Brain microvascular endothelial cell (primary cell): Measurements from ENCODE around the gene SACM1L.

ENCODE experiments used
- DNase-seq: peaks from one replicate; pipeline ENCODE4 v3.0.0-alpha.2; 2020
- H3K27ac ChIP-seq: fragments of 250-450 bp; sonication (Bioruptor Pico); 2 replicates; pipeline ENCODE4 v1.5.1; 2020; ENCODE audit warnings: mild to moderate bottlenecking, moderate library complexity
- H3K27me3 ChIP-seq: fragments of 250-450 bp; sonication (Bioruptor Pico); replicated peaks from 2 replicates; pipeline ENCODE4 v1.5.1; 2020; ENCODE audit warnings: mild to moderate bottlenecking
- H3K36me3 ChIP-seq: fragments of 250-450 bp; sonication (Bioruptor Pico); replicated peaks from 2 replicates; pipeline ENCODE4 v1.5.1; 2020; ENCODE audit warnings: mild to moderate bottlenecking
- H3K4me3 ChIP-seq: 2 replicates; pipeline ENCODE4 v1.5.1; 2011; ENCODE audit warnings: low read depth, mild to moderate bottlenecking, control low read depth, low read length, moderate library complexity
- in situ Hi-C: cut with HindIII; loops from 2 replicates; pipeline ENCODE4 v1.10.0; 2017; ENCODE audit warnings: low sequenced_read_pairs, low pct_ligation_motif_present
- TF ChIP-seq, protein P1 (sequence below): IDR thresholded peaks from 2 replicates; pipeline ENCODE4 v1.5.1; 2011; ENCODE audit warnings: low read depth, mild to moderate bottlenecking, moderate library complexity, low read length, control low read depth, inconsistent platforms; ENCODE audit errors: missing control alignments

SACM1L gene

DNA sequence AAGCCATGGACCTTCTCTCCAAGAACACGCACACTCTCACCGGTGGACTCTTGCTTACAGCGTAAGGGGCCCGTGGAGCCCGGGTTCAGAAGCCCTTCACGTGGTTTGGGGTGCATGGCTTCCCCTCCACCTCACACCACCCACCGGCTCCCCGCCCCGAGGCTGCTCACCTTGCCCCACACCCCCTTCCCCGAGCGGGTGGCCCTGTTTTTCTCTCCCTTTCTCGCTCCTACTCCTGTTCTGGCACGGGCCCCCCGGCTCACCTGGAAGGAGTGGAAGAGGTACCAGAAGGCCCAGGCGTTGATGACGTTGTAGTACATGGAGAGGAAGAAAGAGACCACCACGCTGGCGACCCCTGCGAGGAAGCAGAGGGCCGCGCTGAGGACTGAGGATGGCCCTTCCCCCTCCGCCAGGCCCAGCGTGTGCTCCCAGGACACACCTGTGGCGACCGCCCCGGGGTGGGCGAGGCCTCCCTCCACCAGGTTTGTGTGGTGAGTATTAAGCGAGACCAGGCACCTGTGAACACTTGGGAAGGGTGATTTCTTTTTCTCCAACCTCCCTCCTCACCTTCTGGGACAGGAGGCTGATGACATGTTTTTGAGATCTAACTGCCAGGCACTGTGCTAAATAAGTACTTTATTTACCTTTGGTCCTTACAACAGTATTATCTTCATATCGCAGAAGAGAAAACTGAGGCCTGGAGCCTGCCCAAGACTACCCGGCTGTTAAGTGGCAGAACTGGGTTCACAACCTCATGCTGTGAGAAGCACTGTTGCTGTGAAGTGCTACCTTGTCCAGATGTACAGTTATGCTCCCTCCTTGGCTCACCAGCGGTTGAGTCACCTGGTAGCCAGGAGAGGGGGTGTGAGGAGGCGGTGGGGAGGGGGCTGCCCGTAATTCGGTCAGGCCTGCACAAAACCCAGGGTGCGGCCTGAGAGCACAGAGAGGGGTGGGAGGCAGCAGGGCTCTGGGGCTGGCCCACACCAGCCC is 90.8 kb downstream of the SACM1L start:
- in situ Hi-C loops, result no loop called here
- Histone ChIP-seq H3K27ac (no peak overlapping the region), H3K4me3 (no peak overlapping the region), H3K36me3 (no peaks in the 10 kb centered on the region), H3K27me3 (peaks cover 3% of the 10 kb centered on the region)
- DNase-seq, result no peak
- TF ChIP-seq, protein P1, sequence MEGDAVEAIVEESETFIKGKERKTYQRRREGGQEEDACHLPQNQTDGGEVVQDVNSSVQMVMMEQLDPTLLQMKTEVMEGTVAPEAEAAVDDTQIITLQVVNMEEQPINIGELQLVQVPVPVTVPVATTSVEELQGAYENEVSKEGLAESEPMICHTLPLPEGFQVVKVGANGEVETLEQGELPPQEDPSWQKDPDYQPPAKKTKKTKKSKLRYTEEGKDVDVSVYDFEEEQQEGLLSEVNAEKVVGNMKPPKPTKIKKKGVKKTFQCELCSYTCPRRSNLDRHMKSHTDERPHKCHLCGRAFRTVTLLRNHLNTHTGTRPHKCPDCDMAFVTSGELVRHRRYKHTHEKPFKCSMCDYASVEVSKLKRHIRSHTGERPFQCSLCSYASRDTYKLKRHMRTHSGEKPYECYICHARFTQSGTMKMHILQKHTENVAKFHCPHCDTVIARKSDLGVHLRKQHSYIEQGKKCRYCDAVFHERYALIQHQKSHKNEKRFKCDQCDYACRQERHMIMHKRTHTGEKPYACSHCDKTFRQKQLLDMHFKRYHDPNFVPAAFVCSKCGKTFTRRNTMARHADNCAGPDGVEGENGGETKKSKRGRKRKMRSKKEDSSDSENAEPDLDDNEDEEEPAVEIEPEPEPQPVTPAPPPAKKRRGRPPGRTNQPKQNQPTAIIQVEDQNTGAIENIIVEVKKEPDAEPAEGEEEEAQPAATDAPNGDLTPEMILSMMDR, result no peak

DNA sequence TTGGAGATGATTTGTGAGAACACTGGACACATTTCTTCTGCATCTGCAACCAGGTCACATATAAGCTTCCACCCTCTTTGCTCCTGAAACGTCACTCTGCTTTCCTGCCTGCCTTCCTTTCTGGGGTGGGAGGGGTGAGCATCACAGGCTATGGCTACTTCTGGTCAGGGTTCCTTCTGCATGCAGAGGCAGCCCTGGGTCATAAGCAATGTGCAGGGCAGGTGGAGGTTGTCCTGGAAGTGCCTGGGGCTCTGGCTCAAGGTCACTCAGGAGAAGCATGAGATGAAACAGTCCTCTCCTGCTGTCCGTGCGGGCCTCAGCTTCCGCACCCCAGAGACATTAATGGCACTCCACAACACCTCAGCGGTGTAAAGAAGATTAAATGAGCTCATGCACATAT is 92.1 kb downstream of the SACM1L start:
- in situ Hi-C loops, result no loop called here
- DNase-seq, result no peak
- Histone ChIP-seq H3K27me3 (peaks cover 3% of the 10 kb centered on the region), H3K4me3 (no peak overlapping the region), H3K27ac (no peak overlapping the region), H3K36me3 (no peaks in the 10 kb centered on the region)
- TF ChIP-seq, protein P1, result no peak

DNA sequence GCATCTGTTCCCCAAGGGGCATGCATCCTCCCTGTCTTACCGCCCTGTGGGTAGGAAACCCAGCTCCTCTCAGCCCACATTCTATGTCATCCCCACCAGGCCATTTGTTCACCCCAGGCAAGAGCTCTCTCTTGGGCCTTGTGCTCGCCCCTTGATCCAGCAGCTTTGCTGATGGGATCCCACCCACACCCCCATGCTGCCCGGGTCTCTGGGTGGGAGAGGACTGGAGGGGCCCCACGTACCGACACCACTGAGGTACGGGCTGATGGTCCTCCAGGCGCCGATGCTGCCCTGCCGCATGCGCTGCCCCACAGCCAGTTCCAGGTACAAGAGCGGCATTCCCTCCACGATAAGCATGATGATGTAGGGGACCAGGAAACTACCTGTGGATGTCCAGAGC is 92.6 kb downstream of the SACM1L start:
- H3K27me3 ChIP-seq, result peaks cover 3% of the 10 kb centered on the region
- TF ChIP-seq, protein P1, result no peak
- no peak overlapping the region for H3K27ac ChIP-seq
- no peak for DNase-seq
- no peak overlapping the region for H3K4me3 ChIP-seq
- no peaks in the 10 kb centered on the region for H3K36me3 ChIP-seq
- in situ Hi-C loops, result no loop called here

DNA sequence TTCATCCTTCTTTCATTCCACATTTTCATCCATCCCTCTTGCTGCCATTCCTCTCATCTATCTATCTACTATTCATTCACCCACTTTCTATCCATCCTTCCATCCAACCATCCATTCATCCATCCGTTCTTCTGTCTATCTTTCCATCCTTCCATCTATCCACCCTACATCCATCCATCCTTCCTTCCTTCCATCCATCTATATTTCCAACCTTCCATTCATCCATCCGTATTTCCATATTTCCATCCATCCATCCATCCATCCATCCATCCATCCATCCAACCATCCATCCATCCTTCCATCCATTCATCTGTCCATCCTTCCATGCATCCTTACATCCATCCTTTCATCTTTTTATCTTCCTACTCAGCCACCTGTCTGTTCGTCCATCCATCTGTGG is 93.2 kb downstream of the SACM1L start:
- TF ChIP-seq, protein P1, result no peak
- no peak overlapping the region for H3K27ac ChIP-seq
- H3K4me3 ChIP-seq, result no peak overlapping the region
- peaks cover 3% of the 10 kb centered on the region for H3K27me3 ChIP-seq
- in situ Hi-C loops, result no loop called here
- no peak for DNase-seq
- H3K36me3 ChIP-seq, result no peaks in the 10 kb centered on the region

DNA sequence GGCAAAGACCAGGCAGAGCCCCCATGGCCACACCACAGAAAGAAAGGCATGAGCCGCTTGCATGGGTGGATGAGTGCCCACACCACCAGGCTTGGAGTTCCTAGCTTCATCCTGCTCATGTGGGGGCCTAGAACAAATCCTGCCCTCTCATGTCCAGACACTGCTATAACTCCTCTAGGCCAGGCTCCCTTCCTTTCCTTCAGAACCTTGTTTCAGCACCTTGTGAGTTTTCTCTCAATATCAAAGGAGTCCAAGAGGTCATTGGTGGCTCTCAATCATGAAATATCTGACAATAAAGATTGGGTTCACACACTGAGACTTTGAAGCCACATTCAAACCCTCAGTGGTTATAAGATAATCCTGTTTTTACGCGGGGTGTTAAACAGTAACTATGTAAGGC is 94.5 kb downstream of the SACM1L start:
- no peak overlapping the region for H3K4me3 ChIP-seq
- no peaks in the 10 kb centered on the region for H3K36me3 ChIP-seq
- no peak for DNase-seq
- TF ChIP-seq, protein P1, result peak; percentile 27
- H3K27me3 ChIP-seq, result peaks cover 3% of the 10 kb centered on the region
- no peak overlapping the region for H3K27ac ChIP-seq
- in situ Hi-C loops, result no loop called here
